MCF 10A (cell line): ENCODE results near the gene PTCD1. TPM values are rescaled to one million over a fixed set of nuclear protein-coding genes. Genes with fewer than 3 reads are reported as not detected.

Experiments
- BruUV-seq: library from RNA; stranded (reverse); fragments of 400-500 nt; replicated peaks from 2 replicates; lab custom pipeline; 2021; lab: Mats Ljungman, UMichigan
- CTCF ChIA-PET: fragments of 300-600 bp; sonication (Branson Sonifier 250); formaldehyde crosslinking; extraction: SDS; loops from one replicate; lab custom pipeline; 2021; ENCODE audit warnings: antibody characterized with exemption, inconsistent platforms; lab: Yijun Ruan, JAX
- POLR2A ChIA-PET: fragments of 300-600, 350-650 bp; sonication (Branson Sonifier 250); formaldehyde crosslinking; extraction: SDS; loops from one replicate; lab custom pipeline; 2020; ENCODE audit warnings: antibody characterized with exemption, inconsistent platforms; lab: Yijun Ruan, JAX
- DNase-seq: peaks from one replicate; pipeline ENCODE4 v3.0.0-alpha.2; 2018; ENCODE audit not compliant: unreplicated experiment
- H3K27ac Mint-ChIP-seq: one replicate; pipeline ENCODE4 v1.8.0; 2022; ENCODE audit warnings: mild to moderate bottlenecking, low read depth, mixed read lengths; ENCODE audit not compliant: unreplicated experiment
- H3K27me3 Mint-ChIP-seq: one replicate; pipeline ENCODE4 v1.8.0; 2022; ENCODE audit warnings: mixed read lengths; ENCODE audit not compliant: insufficient read depth, unreplicated experiment
- H3K36me3 Mint-ChIP-seq: one replicate; pipeline ENCODE4 v1.8.0; 2022; ENCODE audit warnings: mild to moderate bottlenecking, moderate library complexity, mixed read lengths; ENCODE audit not compliant: insufficient read depth, unreplicated experiment
- H3K4me1 Mint-ChIP-seq: one replicate; pipeline ENCODE4 v1.8.0; 2022; ENCODE audit warnings: mixed read lengths; ENCODE audit not compliant: insufficient read depth, unreplicated experiment
- H3K4me3 Mint-ChIP-seq: one replicate; pipeline ENCODE4 v1.8.0; 2022; ENCODE audit warnings: mild to moderate bottlenecking, moderate library complexity, mixed read lengths; ENCODE audit not compliant: unreplicated experiment
- H3K9me3 Mint-ChIP-seq: one replicate; pipeline ENCODE4 v1.8.0; 2022; ENCODE audit warnings: mixed read lengths; ENCODE audit not compliant: unreplicated experiment
- CTCF ChIP-seq: fragments of 200-600 bp; IDR thresholded peaks from one replicate; pipeline ENCODE4 v1.8.0; 2022; ENCODE audit warnings: antibody characterized with exemption, mild to moderate bottlenecking; ENCODE audit not compliant: unreplicated experiment
- intact Hi-C: fragments of 100-400 bp; cut with micrococcal nuclease; formaldehyde crosslinking; loops from 2 replicates; pipeline ENCODE4 v1.14.1; 2022
- total RNA-seq: library from RNA; stranded (reverse); gene quantifications from 2 replicates; pipeline ENCODE4 v1.2.3, GENCODE V29; 2022

Gene PTCD1
- total RNA-seq, 1 experiment from 2014 or later: 4.9 TPM

GRCh38 chr7:99456288-99456687, 17.7 kb upstream of the PTCD1 start:
- ChIA-PET CTCF (interaction anchor here (0.7 kb wide), 1 partner anchor 1882 kb away, joined by 3 read pairs; no protein-coding TSS in a partner anchor), POLR2A (interaction anchor here (1.5 to 3.0 kb wide), 3 partner anchors 9 to 48 kb away, joined by 5 to 18 read pairs (median 5); partner anchors contain the start of genes ATP5MF, BUD31, CPSF4 and PDAP1)
- Mint-ChIP-seq H3K9me3 (no peaks in the 10 kb centered on the region), H3K4me1 (peaks cover 12% of the 10 kb centered on the region), H3K36me3 (peaks cover 69% of the 10 kb centered on the region), H3K4me3 (no peak overlapping the region), H3K27me3 (no peaks in the 10 kb centered on the region), H3K27ac (no peak overlapping the region)
- no peak for TF ChIP-seq CTCF
- no TSS peak for BruUV-seq
- intact Hi-C loops: no loop called here
- DNase-seq: no peak

GRCh38 chr7:99455874-99456273, 17.3 kb upstream of the PTCD1 start:
- no peaks in the 10 kb centered on the region for H3K9me3 Mint-ChIP-seq
- no TSS peak for BruUV-seq
- peaks cover 12% of the 10 kb centered on the region for H3K4me1 Mint-ChIP-seq
- intact Hi-C loops: no loop called here
- TF ChIP-seq CTCF: no peak
- DNase-seq: no peak
- H3K27ac Mint-ChIP-seq: no peak overlapping the region
- ChIA-PET POLR2A (interaction anchor here (1.5 to 3.0 kb wide), 3 partner anchors 10 to 47 kb away, joined by 5 to 18 read pairs (median 5); partner anchors contain the start of genes ATP5MF, BUD31, CPSF4 and PDAP1), CTCF (interaction anchor here (0.7 to 0.9 kb wide), 2 partner anchors 459 to 1883 kb away, joined by 3 read pairs; no protein-coding TSS in a partner anchor)
- peaks cover 66% of the 10 kb centered on the region for H3K36me3 Mint-ChIP-seq
- no peaks in the 10 kb centered on the region for H3K27me3 Mint-ChIP-seq
- H3K4me3 Mint-ChIP-seq: no peak overlapping the region

- H3K4me1 Mint-ChIP-seq: peaks cover 5% of the 10 kb centered on the region
- TF ChIP-seq CTCF: no peak
- peaks cover 68% of the 10 kb centered on the region for H3K36me3 Mint-ChIP-seq
- H3K4me3 Mint-ChIP-seq: no peak overlapping the region
- ChIA-PET POLR2A (no interaction called here), CTCF (no interaction called here)
- no peaks in the 10 kb centered on the region for H3K27me3 Mint-ChIP-seq
- intact Hi-C loops: no loop called here
- BruUV-seq: no TSS peak
- H3K27ac Mint-ChIP-seq: no peak overlapping the region
- no peaks in the 10 kb centered on the region for H3K9me3 Mint-ChIP-seq
- no peak for DNase-seq
These were observed 14.5 kb upstream of the PTCD1 start for GRCh38 chr7:99453105-99453504.

GRCh38 chr7:99452541-99452940, 13.9 kb upstream of the PTCD1 start:
- H3K4me3 Mint-ChIP-seq: no peak overlapping the region
- no peak for DNase-seq
- POLR2A ChIA-PET: no interaction called here
- peaks cover 5% of the 10 kb centered on the region for H3K4me1 Mint-ChIP-seq
- no peak overlapping the region for H3K27ac Mint-ChIP-seq
- peaks cover 68% of the 10 kb centered on the region for H3K36me3 Mint-ChIP-seq
- H3K27me3 Mint-ChIP-seq: no peaks in the 10 kb centered on the region
- CTCF ChIA-PET: no interaction called here
- no peaks in the 10 kb centered on the region for H3K9me3 Mint-ChIP-seq
- BruUV-seq: no TSS peak
- intact Hi-C loops: no loop called here
- no peak for TF ChIP-seq CTCF
